Mammary epithelial cell (primary cell): ENCODE results near the gene FXYD2.

Experiments used
- CTCF ChIP-seq, 2 donors: IDR thresholded peaks in 1 of 2; conservative IDR thresholded peaks in 1 of 2; 2 replicates each; pipeline ENCODE4 v1.5.1; 2011 to 2012; ENCODE audit warnings: inconsistent platforms in 2 of 2, low read length in 2 of 2, mild to moderate bottlenecking in 2 of 2, control low read depth in 1 of 2, low read depth in 1 of 2; ENCODE audit not compliant: insufficient read depth in 1 of 2; ENCODE audit errors: extremely low read depth in 1 of 2
- EZH2 ChIP-seq: IDR thresholded peaks from 2 replicates; pipeline ENCODE4 v1.6.1; 2012; ENCODE audit warnings: low read length, inconsistent platforms, borderline replicate concordance

- no peak for TF ChIP-seq EZH2
- TF ChIP-seq CTCF (conservative IDR thresholded peaks at IDR 0.05 in 1 of 2, IDR thresholded peaks at IDR 0.05 in 1 of 2; ENCODE audit: extremely low read depth in 1 of 2, insufficient read depth in 1 of 2, low read depth in 1 of 2, low read length in 2 of 2) = no peak
Measured at GRCh38 chr11:117839380-117839881, 14.9 kb upstream of the FXYD2 start.
